Measurements from ENCODE around the gene EVX1.

Gene EVX1

GRCh38 chr7:27250557-27251070, 8.0 kb downstream of the EVX1 start:
- no peak for DNase-seq

- no peak for DNase-seq
These were observed 8.6 kb downstream of the EVX1 start for GRCh38 chr7:27251136-27251651.

- no peak for DNase-seq
These were observed 9.3 kb downstream of the EVX1 start for GRCh38 chr7:27251652-27252590.

- DNase-seq, result no peak
These were observed 12.0 kb downstream of the EVX1 start for GRCh38 chr7:27254625-27255024.

- no peak for DNase-seq
These were observed 17.6 kb downstream of the EVX1 start for GRCh38 chr7:27260211-27260610.

- no peak for DNase-seq
These were observed 19.5 kb downstream of the EVX1 start for GRCh38 chr7:27262121-27262520.

GRCh38 chr7:27263781-27264180, 21.2 kb downstream of the EVX1 start:
- no peak for DNase-seq

- DNase-seq, result no peak
These were observed 26.9 kb downstream of the EVX1 start for GRCh38 chr7:27269455-27269854.

- no peak for DNase-seq
These were observed 28.8 kb downstream of the EVX1 start for GRCh38 chr7:27271384-27271783.

- no peak for DNase-seq
These were observed 35.0 kb downstream of the EVX1 start for GRCh38 chr7:27277628-27278027.

- DNase-seq, result no peak
These were observed 41.0 kb downstream of the EVX1 start for GRCh38 chr7:27283558-27283957.

GRCh38 chr7:27295236-27295635, 52.6 kb downstream of the EVX1 start:
- no peak for DNase-seq

GRCh38 chr7:27297356-27297755, 54.8 kb downstream of the EVX1 start:
- DNase-seq, result no peak
